LNCAP (cell line): ENCODE measurements around the gene KRTAP5-10.

Experiments
- CTCF ChIP-seq: fragments of 450-650 bp; IDR thresholded peaks from 2 replicates; pipeline ENCODE4 v1.5.1; 2017; ENCODE audit warnings: mild to moderate bottlenecking

KRTAP5-10 gene

GRCh38 chr11:71548716-71549151 lies 16.6 kb upstream of the KRTAP5-10 start:
- no peak for TF ChIP-seq CTCF

- TF ChIP-seq CTCF = no peak
Observed at GRCh38 chr11:71551711-71552110, 13.7 kb upstream of the KRTAP5-10 start.

GRCh38 chr11:71554996-71555395 lies 10.4 kb upstream of the KRTAP5-10 start:
- no peak for TF ChIP-seq CTCF

- TF ChIP-seq CTCF = no peak
Observed at GRCh38 chr11:71555508-71555907, 9.9 kb upstream of the KRTAP5-10 start.

GRCh38 chr11:71556018-71556417 lies 9.3 kb upstream of the KRTAP5-10 start:
- TF ChIP-seq CTCF = no peak

- TF ChIP-seq CTCF = no peak
Observed at GRCh38 chr11:71557257-71557656, 8.1 kb upstream of the KRTAP5-10 start.

GRCh38 chr11:71558996-71559395 lies 6.4 kb upstream of the KRTAP5-10 start:
- TF ChIP-seq CTCF = no peak

GRCh38 chr11:71562120-71562519 lies 3.2 kb upstream of the KRTAP5-10 start:
- no peak for TF ChIP-seq CTCF
